Smooth muscle cell (in vitro differentiated cells): Measurements from ENCODE around the gene MAST4. TPM values are rescaled to one million over a fixed set of nuclear protein-coding genes. Genes with fewer than 3 reads are reported as not detected.
A peak's percentile ranks its signal among the peaks of the same experiment; 100 is the strongest.

Experiments used
- DNase-seq: peaks from one replicate; lab custom pipeline; 2025; ENCODE audit not compliant: unreplicated experiment; lab: John Stamatoyannopoulos, UW
- H2AFZ ChIP-seq: fragments of 200-600 bp; sonication (generic); 2 replicates; pipeline ENCODE4 v1.6.0; 2016; ENCODE audit warnings: antibody characterized with exemption, low read depth, mild to moderate bottlenecking
- H3F3A ChIP-seq: fragments of 200-600 bp; sonication (generic); 2 replicates; pipeline ENCODE4 v1.6.0; 2017; ENCODE audit warnings: antibody characterized with exemption, low read depth
- H3K27ac ChIP-seq: fragments of 200-600 bp; sonication (generic); 2 replicates; pipeline ENCODE4 v1.5.1; 2016; ENCODE audit warnings: low read depth, mild to moderate bottlenecking
- H3K27me3 ChIP-seq: fragments of 200-600 bp; sonication (generic); 2 replicates; pipeline ENCODE4 v1.6.1; 2016; ENCODE audit warnings: low read depth, mild to moderate bottlenecking
- H3K36me3 ChIP-seq: fragments of 200-600 bp; sonication (generic); 2 replicates; pipeline ENCODE4 v1.5.1; 2016; ENCODE audit warnings: low read depth
- H3K4me1 ChIP-seq: fragments of 200-600 bp; sonication (generic); 2 replicates; pipeline ENCODE4 v1.5.1; 2016; ENCODE audit warnings: low read depth
- H3K4me2 ChIP-seq: fragments of 200-600 bp; sonication (generic); 2 replicates; pipeline ENCODE4 v1.6.0; 2016; ENCODE audit warnings: mild to moderate bottlenecking
- H3K4me3 ChIP-seq: fragments of 200-600 bp; sonication (generic); 2 replicates; pipeline ENCODE4 v1.5.1; 2016; ENCODE audit warnings: mild to moderate bottlenecking
- H3K79me2 ChIP-seq: fragments of 200-600 bp; sonication (generic); 2 replicates; pipeline ENCODE4 v1.6.0; 2016; ENCODE audit warnings: low read depth, mild to moderate bottlenecking
- H3K9ac ChIP-seq: fragments of 200-600 bp; sonication (generic); 2 replicates; pipeline ENCODE4 v1.6.0; 2016; ENCODE audit warnings: low read depth
- H3K9me3 ChIP-seq: fragments of 200-600 bp; sonication (generic); replicated peaks from 2 replicates; pipeline ENCODE4 v1.5.1; 2016; ENCODE audit warnings: low read depth
- H4K20me1 ChIP-seq: fragments of 200-600 bp; sonication (generic); 2 replicates; pipeline ENCODE4 v1.6.0; 2016; ENCODE audit warnings: low read depth
- CTCF ChIP-seq: fragments of 200-600 bp; sonication (generic); IDR thresholded peaks from 2 replicates; pipeline ENCODE4 v1.5.1; 2017; ENCODE audit warnings: borderline replicate concordance, mild to moderate bottlenecking, antibody characterized with exemption; ENCODE audit not compliant: insufficient read depth, poor library complexity, severe bottlenecking
- WGBS: methylation state at CpG from one replicate; pipeline ENCODE4 v1.1.7; 2016; ENCODE audit warnings: low lambda C conversion rate; 5-methylcytosine and 5-hydroxymethylcytosine counted together
- polyA plus RNA-seq: library from polyadenylated mRNA; unstranded; fragments of >200 nt; fragmentation: Nextera tagmentation; extraction: Ambion mirVana; gene quantifications from 2 replicates; pipeline ENCODE4 v1.2.1, GENCODE V29; 2016
- total RNA-seq: library from RNA; depleted of rRNA; stranded (reverse); fragments of >200 nt; gene quantifications from 2 replicates; pipeline ENCODE4 v1.2.3, GENCODE V29; 2014

MAST4 gene
- total and polyA plus RNA-seq, 2 experiments from 2014 or later = 6.3 to 24.0 TPM

- WGBS = under 1% methylated on average over 44 of the region's 54 CpGs
- no peaks in the 10 kb centered on the region for H4K20me1 ChIP-seq
- H3K36me3 ChIP-seq = no peaks in the 10 kb centered on the region
- peaks cover 26% of the 10 kb centered on the region for H3K79me2 ChIP-seq
- H2AFZ ChIP-seq = peak overlapping the region; percentile 85
- peak overlapping the region; percentile 89 for H3K4me2 ChIP-seq
- H3K4me1 ChIP-seq = peaks cover 19% of the 10 kb centered on the region
- peak overlapping the region; percentile 88 for H3K27ac ChIP-seq
- H3F3A ChIP-seq = peaks cover 6% of the 10 kb centered on the region
- peak overlapping the region; percentile 88 for H3K9ac ChIP-seq
- H3K27me3 ChIP-seq = no peaks in the 10 kb centered on the region
- no peak for TF ChIP-seq CTCF
- H3K4me3 ChIP-seq = peak overlapping the region; percentile 68
- DNase-seq = peak; percentile 44
- no peaks in the 10 kb centered on the region for H3K9me3 ChIP-seq
These were observed 407.9 kb downstream of the MAST4 start for GRCh38 chr5:67003935-67004729.

GRCh38 chr5:67004730-67005350 is 408.6 kb downstream of the MAST4 start:
- Histone ChIP-seq H3K4me2 (peak overlapping the region; percentile 89), H3F3A (peaks cover 6% of the 10 kb centered on the region), H3K79me2 (peaks cover 31% of the 10 kb centered on the region), H3K36me3 (no peaks in the 10 kb centered on the region), H3K9me3 (no peaks in the 10 kb centered on the region), H3K9ac (peak overlapping the region; percentile 88), H3K4me3 (peak overlapping the region; percentile 68), H2AFZ (peak overlapping the region; percentile 85), H3K27me3 (no peaks in the 10 kb centered on the region), H4K20me1 (no peaks in the 10 kb centered on the region), H3K4me1 (peaks cover 19% of the 10 kb centered on the region), H3K27ac (peak overlapping the region; percentile 88)
- no peak for TF ChIP-seq CTCF
- DNase-seq = no peak
- WGBS = 6% methylated on average over 11 of the region's 11 CpGs

GRCh38 chr5:67005737-67006499 is 409.7 kb downstream of the MAST4 start:
- no peak overlapping the region for H3K27ac ChIP-seq

More at GRCh38 chr5:67005737-67006499, 409.7 kb downstream of the MAST4 start:
- H3K4me3 ChIP-seq = peak overlapping the region; percentile 68
- H3K79me2 ChIP-seq = peaks cover 32% of the 10 kb centered on the region
- H3K4me2 ChIP-seq = peak overlapping the region; percentile 89
- H3K9ac ChIP-seq = peak overlapping the region; percentile 88
- 94% methylated on average over 3 of the region's 3 CpGs for WGBS
- H3K36me3 ChIP-seq = no peaks in the 10 kb centered on the region
- no peak overlapping the region for H2AFZ ChIP-seq
- TF ChIP-seq CTCF = no peak
- no peaks in the 10 kb centered on the region for H3K27me3 ChIP-seq
- H4K20me1 ChIP-seq = no peaks in the 10 kb centered on the region
- no peaks in the 10 kb centered on the region for H3K9me3 ChIP-seq
- peaks cover 23% of the 10 kb centered on the region for H3K4me1 ChIP-seq
- DNase-seq = no peak
- peaks cover 6% of the 10 kb centered on the region for H3F3A ChIP-seq
